RWPE2 (cell line): Measurements from ENCODE around the gene BTF3.

Experiments used
- ATAC-seq: fragments of 200-7000 bp; cut with Tn5 transposase; 3 replicates; pipeline ENCODE4 v1.9.1; 2021; ENCODE audit warnings: low read depth
- DNase-seq: peaks from one replicate; pipeline ENCODE4 v3.0.0-alpha.2; 2020; ENCODE audit warnings: low spot score
- H3K27ac ChIP-seq: fragments of 450-650 bp; 2 replicates; pipeline ENCODE4 v1.5.1; 2017; ENCODE audit warnings: mild to moderate bottlenecking; ENCODE audit not compliant: poor library complexity, severe bottlenecking
- H3K27me3 ChIP-seq: fragments of 250-450 bp; sonication (Bioruptor Pico); 2 replicates; pipeline ENCODE4 v1.5.1; 2021; ENCODE audit warnings: mild to moderate bottlenecking, moderate library complexity; ENCODE audit not compliant: insufficient read depth, poor library complexity, severe bottlenecking
- H3K36me3 ChIP-seq: fragments of 250-450 bp; sonication (Bioruptor Pico); 2 replicates; pipeline ENCODE4 v1.5.1; 2020; ENCODE audit warnings: low read depth, mild to moderate bottlenecking, moderate library complexity
- H3K4me1 ChIP-seq: fragments of 250-450 bp; sonication (Bioruptor Pico); 2 replicates; pipeline ENCODE4 v1.5.1; 2021; ENCODE audit warnings: mild to moderate bottlenecking, moderate library complexity; ENCODE audit not compliant: insufficient read depth, poor library complexity, severe bottlenecking
- H3K4me3 ChIP-seq: fragments of 250-450 bp; sonication (Bioruptor Pico); 2 replicates; pipeline ENCODE4 v1.5.1; 2021; ENCODE audit warnings: mild to moderate bottlenecking, moderate library complexity; ENCODE audit not compliant: severe bottlenecking
- H3K9me3 ChIP-seq: fragments of 250-450 bp; sonication (Bioruptor Pico); 2 replicates; pipeline ENCODE4 v1.5.1; 2021; ENCODE audit warnings: mild to moderate bottlenecking, moderate library complexity; ENCODE audit not compliant: severe bottlenecking
- TF ChIP-seq, protein P1 (sequence below): fragments of 450-650 bp; IDR thresholded peaks from one replicate; pipeline ENCODE4 v1.5.1; 2017; ENCODE audit warnings: mild to moderate bottlenecking, moderate library complexity; ENCODE audit not compliant: poor library complexity, severe bottlenecking

The BTF3 gene

DNA sequence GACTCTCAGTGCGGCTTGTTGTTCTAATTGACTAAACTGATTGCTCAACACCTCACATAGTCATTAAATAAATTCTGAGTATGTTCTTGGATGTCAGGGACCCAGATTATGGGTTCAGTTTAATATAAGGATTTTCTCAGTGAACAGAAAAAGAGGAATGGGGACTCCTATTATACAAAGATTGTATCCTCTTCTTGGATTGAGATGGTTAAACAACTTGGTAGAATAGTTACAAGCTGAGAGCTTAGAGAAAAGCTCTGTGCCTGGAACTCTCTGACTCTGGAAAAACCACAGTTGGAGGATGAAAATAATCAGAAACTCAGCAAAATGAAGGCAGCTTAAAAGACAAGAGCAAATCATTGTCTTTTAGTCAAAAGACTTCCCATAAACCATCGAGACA lies 36.7 kb downstream of the BTF3 start:
- Histone ChIP-seq H3K4me1 (peaks cover 3% of the 10 kb centered on the region), H3K27me3 (no peaks in the 10 kb centered on the region), H3K4me3 (no peak overlapping the region), H3K36me3 (no peaks in the 10 kb centered on the region), H3K9me3 (no peaks in the 10 kb centered on the region), H3K27ac (no peak overlapping the region)
- ATAC-seq (no peak), DNase-seq (no peak)
- TF ChIP-seq, protein P1, sequence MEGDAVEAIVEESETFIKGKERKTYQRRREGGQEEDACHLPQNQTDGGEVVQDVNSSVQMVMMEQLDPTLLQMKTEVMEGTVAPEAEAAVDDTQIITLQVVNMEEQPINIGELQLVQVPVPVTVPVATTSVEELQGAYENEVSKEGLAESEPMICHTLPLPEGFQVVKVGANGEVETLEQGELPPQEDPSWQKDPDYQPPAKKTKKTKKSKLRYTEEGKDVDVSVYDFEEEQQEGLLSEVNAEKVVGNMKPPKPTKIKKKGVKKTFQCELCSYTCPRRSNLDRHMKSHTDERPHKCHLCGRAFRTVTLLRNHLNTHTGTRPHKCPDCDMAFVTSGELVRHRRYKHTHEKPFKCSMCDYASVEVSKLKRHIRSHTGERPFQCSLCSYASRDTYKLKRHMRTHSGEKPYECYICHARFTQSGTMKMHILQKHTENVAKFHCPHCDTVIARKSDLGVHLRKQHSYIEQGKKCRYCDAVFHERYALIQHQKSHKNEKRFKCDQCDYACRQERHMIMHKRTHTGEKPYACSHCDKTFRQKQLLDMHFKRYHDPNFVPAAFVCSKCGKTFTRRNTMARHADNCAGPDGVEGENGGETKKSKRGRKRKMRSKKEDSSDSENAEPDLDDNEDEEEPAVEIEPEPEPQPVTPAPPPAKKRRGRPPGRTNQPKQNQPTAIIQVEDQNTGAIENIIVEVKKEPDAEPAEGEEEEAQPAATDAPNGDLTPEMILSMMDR: no peak

- no peak for DNase-seq
- H3K36me3 ChIP-seq: no peaks in the 10 kb centered on the region
- no peaks in the 10 kb centered on the region for H3K27me3 ChIP-seq
- no peaks in the 10 kb centered on the region for H3K9me3 ChIP-seq
- peak overlapping the region; percentile 74 for H3K27ac ChIP-seq
- ATAC-seq: no peak
- H3K4me1 ChIP-seq: peaks cover 37% of the 10 kb centered on the region
- H3K4me3 ChIP-seq: no peak overlapping the region
- TF ChIP-seq, protein P1: no peak
Observed at GRCh38 chr5:73539730-73540129, 41.5 kb downstream of the BTF3 start.

- Histone ChIP-seq H3K4me1 (peaks cover 41% of the 10 kb centered on the region), H3K4me3 (no peak overlapping the region), H3K27me3 (no peaks in the 10 kb centered on the region), H3K36me3 (no peaks in the 10 kb centered on the region), H3K27ac (peak overlapping the region; percentile 74), H3K9me3 (no peaks in the 10 kb centered on the region)
- TF ChIP-seq, protein P1: no peak
- DNase-seq (no peak), ATAC-seq (peak; percentile 91)
Observed at GRCh38 chr5:73540192-73540591, 42.0 kb downstream of the BTF3 start.

DNA sequence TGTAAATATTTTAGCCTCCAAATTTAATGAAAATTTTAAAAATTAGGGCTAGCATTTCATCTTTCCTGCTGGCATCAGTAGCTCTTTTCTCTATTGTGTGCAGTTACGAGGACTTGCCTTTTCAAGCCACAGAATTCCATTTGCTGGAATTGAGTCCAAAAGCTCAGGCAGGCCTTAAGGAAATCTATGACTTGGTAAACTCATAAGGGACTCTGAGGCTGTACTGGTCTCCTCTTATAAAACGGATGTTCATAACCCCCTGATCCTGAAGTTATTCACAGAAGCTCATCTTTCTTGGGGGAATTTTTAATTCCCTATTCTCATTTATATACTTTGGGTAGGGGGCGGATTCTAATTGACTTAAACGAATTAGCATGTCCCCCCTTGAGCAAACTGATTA lies 43.8 kb downstream of the BTF3 start:
- Histone ChIP-seq H3K27me3 (no peaks in the 10 kb centered on the region), H3K9me3 (no peaks in the 10 kb centered on the region), H3K27ac (peak overlapping the region; percentile 74), H3K4me3 (no peak overlapping the region), H3K4me1 (peaks cover 42% of the 10 kb centered on the region), H3K36me3 (no peaks in the 10 kb centered on the region)
- ATAC-seq: no peak
- TF ChIP-seq, protein P1: no peak
- no peak for DNase-seq

- Histone ChIP-seq H3K27me3 (no peaks in the 10 kb centered on the region), H3K27ac (peak overlapping the region; percentile 29), H3K4me3 (no peak overlapping the region), H3K9me3 (no peaks in the 10 kb centered on the region), H3K4me1 (peaks cover 41% of the 10 kb centered on the region), H3K36me3 (no peaks in the 10 kb centered on the region)
- TF ChIP-seq, protein P1: no peak
- ATAC-seq: peak; percentile 44
- no peak for DNase-seq
Observed at GRCh38 chr5:73544429-73545402, 46.5 kb downstream of the BTF3 start.
